Fibroblast of skin of scalp (primary cell): Measurements from ENCODE around the gene ZNF423.
"Not testable (repeated sequence)": the region's sequence is repeated elsewhere in the genome, so short reads cannot be mapped to it uniquely, and the experiment has no call there.

Experiments used
- DNase-seq: peaks from one replicate; pipeline ENCODE4 v3.0.0-alpha.2; 2013

ZNF423 gene

GRCh38 chr16:49690778-49691177 lies 165.1 kb downstream of the ZNF423 start:
- DNase-seq = no peak

GRCh38 chr16:49688036-49688697 lies 167.7 kb downstream of the ZNF423 start:
- no peak for DNase-seq

GRCh38 chr16:49687476-49688002 lies 168.4 kb downstream of the ZNF423 start:
- DNase-seq = no peak

DNA sequence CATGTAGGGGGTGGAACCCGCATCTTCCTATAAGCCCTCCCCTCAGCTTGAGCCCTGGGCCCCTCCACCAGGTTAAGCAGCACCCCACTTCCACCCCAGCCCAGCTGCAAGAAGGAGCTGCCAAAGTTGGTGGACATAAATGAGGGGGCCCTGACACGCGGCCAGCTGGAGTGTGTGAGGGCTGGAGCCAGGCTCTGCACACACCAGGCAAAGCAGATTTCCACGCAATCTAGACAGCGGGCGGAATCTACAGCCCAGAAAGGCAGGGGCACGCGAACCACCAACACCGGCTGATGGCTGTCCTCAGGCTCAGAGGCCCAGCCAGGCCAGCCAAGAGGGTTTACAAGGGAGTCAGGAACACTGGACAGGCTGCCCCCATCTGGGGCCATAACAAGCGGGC lies 171.2 kb downstream of the ZNF423 start:
- no peak for DNase-seq

DNA sequence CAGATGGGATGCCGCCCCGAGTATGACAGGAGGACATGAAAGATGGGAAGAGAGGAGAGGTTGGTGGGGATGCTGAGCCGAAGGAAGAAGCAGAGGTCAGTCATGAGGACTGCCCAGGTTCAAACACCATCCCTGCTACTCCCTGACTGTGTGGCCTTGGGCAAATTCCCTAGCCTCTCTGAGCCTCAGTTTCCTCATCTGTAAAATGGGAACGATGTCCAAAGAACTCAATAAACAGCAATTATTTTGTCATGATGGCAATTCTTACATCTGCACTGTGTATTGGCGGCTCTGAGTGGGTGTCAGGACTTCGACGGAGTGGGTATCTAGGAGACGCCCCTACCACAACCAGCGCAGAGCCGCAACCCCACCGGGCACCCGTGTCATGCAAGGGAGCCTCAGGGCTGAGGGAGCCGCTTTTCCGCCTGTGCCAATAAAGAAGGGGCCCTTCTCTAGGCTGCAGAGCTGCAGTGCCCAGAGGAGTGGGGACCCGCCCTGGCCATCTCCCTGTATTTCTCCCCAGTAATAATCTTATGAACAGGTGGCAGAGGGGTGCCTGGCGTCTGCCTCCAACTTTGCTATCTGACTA lies 173.2 kb downstream of the ZNF423 start:
- no peak for DNase-seq

DNA sequence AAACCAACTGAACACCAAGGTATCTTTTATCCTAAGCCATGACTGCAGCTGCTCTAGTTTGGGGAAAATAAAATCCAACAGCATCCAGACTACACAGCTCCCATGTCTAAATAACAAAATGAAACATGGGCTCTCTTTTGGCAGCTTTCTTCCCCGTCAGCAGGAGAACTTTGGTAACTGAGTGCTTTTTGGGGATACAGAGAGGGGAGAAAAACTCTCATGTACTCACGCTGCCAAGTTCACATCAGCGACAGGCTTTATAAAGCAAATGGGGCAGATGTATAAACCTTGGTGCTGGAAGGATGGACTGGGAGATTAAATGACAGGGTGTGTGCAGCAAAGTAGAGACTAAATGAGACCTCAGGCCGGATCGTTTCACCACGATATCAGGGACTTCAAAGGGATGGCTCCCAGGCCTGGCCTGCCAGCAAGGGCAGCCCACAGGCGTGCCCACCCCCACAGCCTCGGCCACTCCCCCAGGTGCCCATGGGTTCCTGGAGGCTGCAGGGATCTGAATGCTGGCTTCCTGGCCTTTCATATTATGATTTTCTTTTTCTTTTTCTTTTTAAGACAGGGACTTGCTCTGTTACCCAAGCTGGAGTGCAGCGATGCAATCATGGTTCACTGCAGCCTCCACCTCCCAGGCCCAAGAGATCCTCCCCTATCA lies 174.6 kb downstream of the ZNF423 start:
- DNase-seq = no peak

DNA sequence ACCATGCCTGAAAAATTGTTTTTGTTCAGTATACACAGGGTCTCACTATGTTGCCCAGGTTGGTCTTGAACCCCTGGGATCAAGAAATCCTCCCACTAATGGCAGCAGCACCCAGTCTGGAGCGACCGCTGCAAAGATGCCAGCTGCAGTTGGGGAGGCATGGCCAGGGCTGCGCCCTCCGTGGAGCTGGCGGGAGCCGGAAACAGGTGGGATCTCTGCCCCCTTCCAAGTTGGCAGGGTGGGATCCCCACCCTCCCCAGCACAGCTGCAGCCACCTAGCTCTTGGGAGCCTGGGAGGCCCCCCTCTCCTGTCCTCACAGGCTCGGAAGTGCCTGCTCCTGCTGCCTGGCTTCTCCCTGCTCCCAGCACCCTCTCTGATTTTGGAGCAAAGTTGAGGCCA lies 176.8 kb downstream of the ZNF423 start:
- no peak for DNase-seq

DNA sequence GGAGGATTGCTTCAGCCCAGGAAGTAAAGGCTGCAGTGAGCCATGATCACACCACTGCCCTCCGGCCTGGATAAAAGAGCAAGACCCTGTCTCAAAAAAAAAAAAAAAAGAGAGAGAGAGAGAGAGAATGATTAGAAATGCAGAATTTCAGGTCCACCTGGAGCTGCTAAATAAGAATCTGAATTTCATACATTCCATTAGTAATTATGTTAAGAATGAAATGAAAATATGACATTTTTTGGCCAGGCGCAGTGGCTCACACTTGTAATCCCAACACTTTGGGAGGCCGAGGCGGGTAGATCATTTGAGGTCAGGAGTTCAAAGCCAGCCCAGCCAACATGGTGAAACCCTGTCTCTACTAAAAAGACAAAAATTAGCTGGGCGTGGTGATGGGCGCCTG lies 178.3 kb downstream of the ZNF423 start:
- DNase-seq = not testable (repeated sequence)

DNA sequence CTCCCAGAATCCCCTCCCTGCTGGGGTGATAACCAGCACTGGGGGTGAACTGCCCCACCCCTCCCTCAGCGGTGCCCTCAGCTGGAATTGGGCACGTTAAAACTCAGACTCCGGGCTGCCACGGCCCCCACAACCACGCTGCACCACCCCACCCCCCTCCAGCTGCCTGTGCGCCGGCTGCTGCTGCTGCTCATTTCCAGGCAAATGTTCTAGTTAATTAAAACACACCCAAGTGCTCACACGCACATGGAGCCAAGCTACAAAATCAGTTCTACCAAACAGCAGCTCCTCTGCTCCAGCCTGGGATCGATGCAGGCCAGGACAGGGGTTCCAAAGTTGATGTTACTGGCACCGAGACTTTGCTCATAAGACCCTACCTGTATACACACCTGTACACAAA lies 180.5 kb downstream of the ZNF423 start:
- DNase-seq = no peak

DNA sequence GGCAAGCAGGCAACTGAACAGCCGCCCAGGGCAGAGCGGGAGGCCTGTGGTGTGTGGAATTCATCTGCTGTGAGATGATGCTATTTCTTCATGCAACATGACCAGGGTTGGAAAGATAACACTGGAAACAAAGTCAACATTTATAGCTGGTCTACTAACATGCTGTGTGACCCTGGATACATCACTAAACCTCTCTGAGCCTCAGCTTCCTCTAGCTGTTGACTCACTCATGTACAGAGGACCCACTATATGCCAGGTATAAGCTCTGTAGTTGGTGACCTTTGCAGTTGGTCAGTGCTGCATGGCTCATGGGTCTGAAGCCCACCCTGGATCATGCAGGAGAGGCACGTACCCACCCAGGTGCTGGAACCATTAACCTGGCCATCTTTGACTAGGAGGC lies 180.9 kb downstream of the ZNF423 start:
- no peak for DNase-seq

DNA sequence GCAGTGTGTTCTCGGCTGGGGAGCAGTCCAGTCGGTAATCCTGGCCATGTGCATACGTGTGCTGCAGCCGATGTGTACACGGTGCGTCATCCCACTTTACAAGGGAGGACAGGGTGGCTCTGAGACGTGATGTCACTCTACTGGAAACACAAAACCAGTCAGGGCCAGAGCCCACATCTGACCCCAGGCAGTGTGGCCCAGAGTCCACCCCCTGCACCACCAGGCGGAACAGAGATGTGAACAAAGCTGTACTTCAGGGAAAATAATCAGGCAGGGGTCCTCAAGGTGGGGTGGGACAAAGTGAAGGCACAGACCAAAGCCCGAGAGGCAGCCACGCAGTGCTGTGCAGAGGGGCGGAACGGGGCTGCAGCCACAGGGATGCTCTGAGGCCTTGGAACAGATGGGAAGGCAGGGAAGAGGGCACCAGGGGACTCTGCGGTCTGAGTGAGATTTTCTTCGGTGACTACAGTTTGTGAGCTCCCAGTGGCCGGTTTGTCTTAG lies 181.5 kb downstream of the ZNF423 start:
- DNase-seq = peak; percentile 35

DNA sequence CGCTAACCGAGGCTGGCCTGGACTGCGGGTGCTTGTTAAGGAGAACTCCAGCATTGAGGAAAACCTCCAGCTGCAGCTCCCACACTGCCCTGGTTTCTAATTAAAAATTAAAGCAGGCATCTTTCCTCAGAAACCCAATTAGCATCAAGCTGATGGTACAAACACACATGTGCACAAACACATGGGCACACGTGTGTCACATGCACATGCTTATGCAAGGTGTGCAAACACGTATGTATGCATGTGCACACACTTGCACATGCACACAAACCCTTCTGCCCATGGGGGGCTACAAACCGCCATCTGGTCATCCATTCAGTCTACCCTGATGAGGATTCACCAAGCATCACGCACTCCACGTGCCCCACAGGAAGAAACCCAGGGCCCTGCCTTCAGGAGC lies 182.5 kb downstream of the ZNF423 start:
- no peak for DNase-seq

GRCh38 chr16:49672753-49673152 lies 183.2 kb downstream of the ZNF423 start:
- DNase-seq = no peak

GRCh38 chr16:49671333-49671732 lies 184.6 kb downstream of the ZNF423 start:
- DNase-seq = no peak

GRCh38 chr16:49670627-49671026 lies 185.3 kb downstream of the ZNF423 start:
- no peak for DNase-seq

- DNase-seq = no peak
Measured at GRCh38 chr16:49665482-49666230, 190.3 kb downstream of the ZNF423 start.

GRCh38 chr16:49664221-49665215 lies 191.4 kb downstream of the ZNF423 start:
- DNase-seq = no peak

- DNase-seq = peak; percentile 36
Measured at GRCh38 chr16:49663081-49664065, 192.5 kb downstream of the ZNF423 start.

- DNase-seq = no peak
Measured at GRCh38 chr16:49662569-49662968, 193.3 kb downstream of the ZNF423 start.

DNA sequence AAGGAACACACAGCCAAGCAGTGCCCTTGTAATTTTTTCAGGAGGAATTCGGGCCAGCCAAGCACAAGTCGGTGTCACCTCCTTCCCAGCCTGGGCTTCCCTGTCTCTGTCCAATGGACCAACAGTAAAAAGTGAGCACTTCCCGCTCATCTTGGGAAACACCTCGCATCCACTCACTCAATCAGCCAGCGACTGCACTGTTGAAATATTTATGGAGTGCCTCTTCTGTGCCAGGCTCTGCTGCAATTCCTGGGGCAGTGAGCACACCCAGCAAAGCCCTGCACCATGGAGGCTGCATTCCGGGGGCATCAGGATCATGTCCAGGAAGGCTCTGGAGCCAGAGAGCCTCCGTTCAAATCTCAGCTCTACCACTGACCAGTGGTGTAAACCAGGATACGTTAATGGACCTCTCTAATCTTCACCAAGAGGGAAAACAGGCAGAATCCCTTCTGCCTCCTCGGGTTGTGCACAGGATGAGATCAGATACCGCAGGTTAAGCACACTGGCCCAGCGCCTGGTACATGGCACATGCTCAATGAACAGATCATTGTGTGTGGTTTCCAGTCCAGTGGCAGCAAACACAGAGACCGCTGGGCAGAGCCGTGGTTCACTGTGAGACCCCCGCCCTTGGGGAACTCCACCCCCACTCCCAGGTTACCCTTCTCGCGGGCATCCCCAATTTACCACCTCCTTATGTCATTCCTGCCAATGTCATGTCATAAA lies 194.3 kb downstream of the ZNF423 start:
- DNase-seq = no peak
